T-cell (primary cell): ENCODE results near the gene PTCH1. TPM values are rescaled to one million over a fixed set of nuclear protein-coding genes. Genes with fewer than 3 reads are reported as not detected.

Experiments
- ATAC-seq, 4 experiments: fragments of 200-7000 bp in 3 of 4; fragments of 150-1000 bp in 1 of 4; cut with Tn5 transposase; replicated peaks in 1 of 4; 1 replicate in 3 of 4; 2 replicates in 1 of 4; pipeline ENCODE4 v1.10.0; 2021; ENCODE audit warnings: moderate library complexity in 3 of 4, mild to moderate bottlenecking in 2 of 4, moderate number of reproducible peaks in 1 of 4
- CTCF ChIA-PET, 2 donors: fragments of 300-600 bp; sonication (Branson Sonifier 250); formaldehyde crosslinking; loops; one replicate each; lab custom pipeline; 2022; ENCODE audit warnings: antibody characterized with exemption in 2 of 2; lab: Charles Lee
- POLR2A ChIA-PET, 2 donors: fragments of 300-600 bp; sonication (Branson Sonifier 250); formaldehyde crosslinking; loops; one replicate each; lab custom pipeline; 2022; ENCODE audit warnings: antibody characterized with exemption in 2 of 2; lab: Charles Lee
- DNase-seq, 35 experiments: peaks; one replicate each; pipeline versions ENCODE4 v3.0.0 to v3.0.0-alpha.2; 2013 to 2023
- H3K27ac ChIP-seq: one replicate; pipeline ENCODE4 v1.5.1; 2013; ENCODE audit warnings: low read length
- H3K27me3 ChIP-seq, 2 experiments: replicated peaks in 1 of 2; 1 replicate in 1 of 2; 2 replicates in 1 of 2; pipeline versions ENCODE4 v1.6.1 to v1.7.0; 2013; ENCODE audit warnings: low read length in 1 of 2, mixed read lengths in 1 of 2; ENCODE audit not compliant: control insufficient read depth in 2 of 2, insufficient read depth in 2 of 2; ENCODE audit errors: extremely low read depth in 1 of 2
- H3K36me3 ChIP-seq, 2 donors: 1 replicate in 1 of 2; 2 replicates in 1 of 2; pipeline versions ENCODE4 v1.6.1 to v1.7.0; 2013; ENCODE audit warnings: low read length in 1 of 2; ENCODE audit not compliant: control insufficient read depth in 2 of 2, insufficient read depth in 1 of 2; ENCODE audit errors: extremely low read depth in 1 of 2
- H3K4me1 ChIP-seq, 2 experiments: 1 replicate in 1 of 2; 2 replicates in 1 of 2; pipeline versions ENCODE4 v1.6.1 to v1.7.0; 2013; ENCODE audit warnings: low read length in 2 of 2, mixed read lengths in 1 of 2; ENCODE audit not compliant: insufficient read depth in 2 of 2, control insufficient read depth in 1 of 2; ENCODE audit errors: extremely low read depth in 1 of 2
- H3K4me3 ChIP-seq, 2 donors: 1 replicate in 1 of 2; 2 replicates in 1 of 2; pipeline versions ENCODE4 v1.5.1 to v1.7.0; 2013; ENCODE audit warnings: mild to moderate bottlenecking in 2 of 2, low read length in 1 of 2, moderate library complexity in 1 of 2; ENCODE audit not compliant: control insufficient read depth in 1 of 2; ENCODE audit errors: extremely low read depth in 1 of 2
- H3K9me3 ChIP-seq: 2 replicates; pipeline ENCODE4 v1.7.0; 2013
- H3K27ac Mint-ChIP-seq, 2 donors: one replicate each; pipeline ENCODE4 v1.8.0; 2020 to 2021; ENCODE audit warnings: mild to moderate bottlenecking in 2 of 2, mixed read lengths in 2 of 2
- H3K27me3 Mint-ChIP-seq, 2 donors: one replicate each; pipeline ENCODE4 v1.8.0; 2021 to 2022; ENCODE audit warnings: mixed read lengths in 2 of 2
- H3K36me3 Mint-ChIP-seq: one replicate; pipeline ENCODE4 v1.8.0; 2021; ENCODE audit warnings: mixed read lengths
- H3K4me1 Mint-ChIP-seq, 3 donors: one replicate each; pipeline ENCODE4 v1.8.0; 2020 to 2022; ENCODE audit warnings: mixed read lengths in 3 of 3, mild to moderate bottlenecking in 1 of 3
- H3K4me3 Mint-ChIP-seq, 3 donors: one replicate each; pipeline ENCODE4 v1.8.0; 2020 to 2022; ENCODE audit warnings: mild to moderate bottlenecking in 3 of 3, mixed read lengths in 3 of 3, moderate library complexity in 3 of 3
- H3K9me3 Mint-ChIP-seq, 3 donors: one replicate each; pipeline ENCODE4 v1.8.0; 2020 to 2022; ENCODE audit warnings: mixed read lengths in 3 of 3
- WGBS: methylation state at CpG from one replicate; pipeline ENCODE4 v1.1.5; 2013; ENCODE audit warnings: missing lambda C conversion rate; ENCODE audit not compliant: insufficient coverage; 5-methylcytosine and 5-hydroxymethylcytosine counted together
- total RNA-seq, 35 experiments: library from RNA in 6 of 35; stranded (reverse) in 6 of 35; fragments of 120-200 nt in 1 of 35; gene quantifications; one replicate each; pipeline versions ENCODE4 v1.2.1 to v1.2.4 and lab custom pipeline; 2013 to 2026

The PTCH1 gene
- total RNA-seq, 5 donors from 2014 or later (not counting 1 experiment from before 2014, with no cell fraction given) = 23.4 to 35.5 (median 29.2) TPM

- peaks cover 15 to 18% of the 10 kb centered on the region in 2 donors for H3K27me3 Mint-ChIP-seq
- peaks cover 15 to 66% of the 10 kb centered on the region in 2 experiments for H3K4me1 ChIP-seq
- peak overlapping the region; percentile 93 to 99 (median 96) for H3K4me3 Mint-ChIP-seq
- peak overlapping the region; percentile 62 to 91 for H3K4me3 ChIP-seq
- no peaks in the 10 kb centered on the region for H3K36me3 ChIP-seq
- H3K9me3 ChIP-seq = no peaks in the 10 kb centered on the region
- ATAC-seq = peak; percentile 24 to 31 (median 25)
- H3K27ac ChIP-seq = peak overlapping the region; percentile 47
- H3K4me1 Mint-ChIP-seq = peaks cover 45 to 62% (median 55%) of the 10 kb centered on the region in 3 donors
- no peaks in the 10 kb centered on the region for H3K9me3 Mint-ChIP-seq
- peak overlapping the region; percentile 81 to 83 for H3K27ac Mint-ChIP-seq
- ChIA-PET CTCF (no interaction called here), POLR2A (no interaction called here)
- WGBS = 1% methylated on average over 12 of the region's 36 CpGs
- DNase-seq = peak in 25 of 35 experiments; percentile 17 to 66 (median 41)
- H3K27me3 ChIP-seq = peaks cover 7 to 36% of the 10 kb centered on the region in 2 experiments
- H3K36me3 Mint-ChIP-seq = no peaks in the 10 kb centered on the region
Measured at GRCh38 chr9:95507464-95508241, 9.1 kb downstream of the PTCH1 start.

GRCh38 chr9:95506678-95507463, 9.9 kb downstream of the PTCH1 start:
- H3K27me3 Mint-ChIP-seq = peaks cover 15 to 24% of the 10 kb centered on the region in 2 donors

DNA sequence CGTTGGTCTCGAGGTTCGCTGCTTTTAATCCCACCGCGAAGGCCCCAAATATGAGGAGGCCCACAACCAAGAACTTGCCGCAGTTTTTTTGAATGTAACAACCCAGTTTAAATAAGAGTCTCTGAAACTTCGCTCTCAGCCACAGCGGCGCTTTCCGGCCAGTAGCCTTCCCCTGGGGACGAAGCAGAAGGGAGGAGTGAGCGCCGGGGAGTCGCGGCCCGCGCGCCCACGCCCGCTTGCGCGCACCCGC, 10.4 kb downstream of the PTCH1 start:
- H3K4me1 ChIP-seq = peaks cover 10 to 54% of the 10 kb centered on the region in 2 experiments
- peaks cover 44 to 61% (median 53%) of the 10 kb centered on the region in 3 donors for H3K4me1 Mint-ChIP-seq
- H3K9me3 Mint-ChIP-seq = no peaks in the 10 kb centered on the region
- no peaks in the 10 kb centered on the region for H3K36me3 ChIP-seq
- WGBS = under 1% methylated on average over 23 of the region's 23 CpGs
- peak in 5 of 35 experiments; percentile 9 to 42 (median 23) for DNase-seq
- peak overlapping the region; percentile 38 for H3K27ac ChIP-seq
- POLR2A ChIA-PET = no interaction called here
- H3K27me3 Mint-ChIP-seq = peaks cover 15 to 24% of the 10 kb centered on the region in 2 donors
- no peaks in the 10 kb centered on the region for H3K36me3 Mint-ChIP-seq
- ATAC-seq = peak in 2 of 4 experiments; percentile 1 to 2
- CTCF ChIA-PET = interaction anchor here in 1 of 2 donors (0.9 kb wide), 1 partner anchor 512 kb away, joined by 3 read pairs; no protein-coding TSS in a partner anchor
- peak overlapping the region; percentile 79 to 83 for H3K27ac Mint-ChIP-seq
- peaks cover 7 to 32% of the 10 kb centered on the region in 2 experiments for H3K27me3 ChIP-seq
- no peaks in the 10 kb centered on the region for H3K9me3 ChIP-seq
- peak overlapping the region; percentile 93 to 99 (median 96) for H3K4me3 Mint-ChIP-seq
- H3K4me3 ChIP-seq = peak overlapping the region; percentile 62 to 91

More at GRCh38 chr9:95506678-95507463, 9.9 kb downstream of the PTCH1 start:
- ChIA-PET CTCF (interaction anchor here in 1 of 2 donors (0.9 kb wide), 1 partner anchor 512 kb away, joined by 3 read pairs; no protein-coding TSS in a partner anchor), POLR2A (no interaction called here)
- no peaks in the 10 kb centered on the region for H3K36me3 Mint-ChIP-seq
- WGBS = under 1% methylated on average over 46 of the region's 60 CpGs
- Histone ChIP-seq H3K36me3 (no peaks in the 10 kb centered on the region), H3K9me3 (no peaks in the 10 kb centered on the region), H3K4me1 (peaks cover 14 to 60% of the 10 kb centered on the region in 2 experiments), H3K27ac (peak overlapping the region; percentile 47), H3K4me3 (peak overlapping the region; percentile 62 to 91), H3K27me3 (peaks cover 7 to 33% of the 10 kb centered on the region in 2 experiments)
- peak overlapping the region; percentile 93 to 99 (median 96) for H3K4me3 Mint-ChIP-seq
- H3K27ac Mint-ChIP-seq = peak overlapping the region; percentile 81 to 83
- peak; percentile 21 to 33 (median 26) for ATAC-seq
- H3K9me3 Mint-ChIP-seq = no peaks in the 10 kb centered on the region
- DNase-seq = peak in 20 of 35 experiments; percentile 13 to 60 (median 36)
- H3K4me1 Mint-ChIP-seq = peaks cover 46 to 61% (median 54%) of the 10 kb centered on the region in 3 donors

- no peaks in the 10 kb centered on the region for H3K36me3 Mint-ChIP-seq
- H3K4me1 Mint-ChIP-seq = peaks cover 43 to 61% (median 56%) of the 10 kb centered on the region in 3 donors
- peak overlapping the region; percentile 93 to 99 (median 96) for H3K4me3 Mint-ChIP-seq
- WGBS = under 1% methylated on average over 45 of the region's 81 CpGs
- peaks cover 7 to 32% of the 10 kb centered on the region in 2 experiments for H3K27me3 ChIP-seq
- H3K4me3 ChIP-seq = peak overlapping the region; percentile 62 to 91
- no peaks in the 10 kb centered on the region for H3K9me3 ChIP-seq
- peak overlapping the region; percentile 79 to 83 for H3K27ac Mint-ChIP-seq
- peak overlapping the region; percentile 38 for H3K27ac ChIP-seq
- CTCF ChIA-PET = no interaction called here
- H3K4me1 ChIP-seq = peaks cover 10 to 52% of the 10 kb centered on the region in 2 experiments
- peak in 6 of 35 experiments; percentile 11 to 41 (median 27) for DNase-seq
- peak in 3 of 4 experiments; percentile 7 to 16 (median 8) for ATAC-seq
- H3K36me3 ChIP-seq = no peaks in the 10 kb centered on the region
- peaks cover 15 to 24% of the 10 kb centered on the region in 2 donors for H3K27me3 Mint-ChIP-seq
- POLR2A ChIA-PET = no interaction called here
- H3K9me3 Mint-ChIP-seq = no peaks in the 10 kb centered on the region
Measured at GRCh38 chr9:95505717-95506427, 10.9 kb downstream of the PTCH1 start.

- ChIA-PET CTCF (no interaction called here), POLR2A (interaction anchor here in 1 of 2 donors (0.6 kb wide), 1 partner anchor 511 kb away, joined by 6 read pairs; no protein-coding TSS in a partner anchor)
- no peaks in the 10 kb centered on the region for H3K9me3 ChIP-seq
- no peaks in the 10 kb centered on the region for H3K9me3 Mint-ChIP-seq
- WGBS = 15% methylated on average over 6 of the region's 10 CpGs
- H3K27ac ChIP-seq = no peak overlapping the region
- H3K36me3 ChIP-seq = no peaks in the 10 kb centered on the region
- peak overlapping the region; percentile 78 to 99 (median 82) for H3K4me3 Mint-ChIP-seq
- H3K4me1 Mint-ChIP-seq = peaks cover 42 to 56% (median 54%) of the 10 kb centered on the region in 3 donors
- no peak for DNase-seq
- H3K4me3 ChIP-seq = peak overlapping the region; percentile 44 to 91
- H3K27me3 Mint-ChIP-seq = peaks cover 15 to 24% of the 10 kb centered on the region in 2 donors
- H3K27me3 ChIP-seq = peaks cover 7 to 32% of the 10 kb centered on the region in 2 experiments
- H3K36me3 Mint-ChIP-seq = no peaks in the 10 kb centered on the region
- peak overlapping the region; percentile 43 to 64 for H3K27ac Mint-ChIP-seq
- H3K4me1 ChIP-seq = peaks cover 10 to 48% of the 10 kb centered on the region in 2 experiments
- no peak for ATAC-seq
Measured at GRCh38 chr9:95505072-95505716, 11.6 kb downstream of the PTCH1 start.
